HepG2 (cell line): Measurements from ENCODE around the gene NXN.
"Not testable (repeated sequence)": the region's sequence is repeated elsewhere in the genome, so short reads cannot be mapped to it uniquely, and the experiment has no call there.

Experiments used
- ATRX ChIP-seq: sonication (generic); formaldehyde crosslinking; IDR thresholded peaks from 2 replicates; pipeline ENCODE4 v1.4.0; 2020; ENCODE audit warnings: missing genetic modification reagents, borderline replicate concordance
- CREM ChIP-seq, 2 experiments: sonication (generic) in 1 of 2; formaldehyde crosslinking in 1 of 2; IDR thresholded peaks; 2 replicates each; pipeline versions ENCODE4 v1.4.0 to v1.6.1; 2016 to 2020; ENCODE audit warnings: antibody characterized with exemption in 1 of 2, mild to moderate bottlenecking in 1 of 2, missing genetic modification reagents in 1 of 2
- GFI1 ChIP-seq: sonication (generic); formaldehyde crosslinking; IDR thresholded peaks from 2 replicates; pipeline ENCODE4 v1.5.0; 2020; ENCODE audit warnings: missing genetic modification reagents, mild to moderate bottlenecking, borderline replicate concordance
- KLF16 ChIP-seq, 2 experiments: sonication (generic) in 1 of 2; formaldehyde crosslinking in 1 of 2; IDR thresholded peaks; 2 replicates each; pipeline versions ENCODE4 v1.6.1 to v1.8.0; 2016 to 2023; ENCODE audit warnings: missing genetic modification reagents in 2 of 2, missing compliant biosample characterization in 1 of 2
- PATZ1 ChIP-seq: sonication (generic); formaldehyde crosslinking; IDR thresholded peaks from 2 replicates; pipeline ENCODE4 v1.4.0; 2020; ENCODE audit warnings: missing genetic modification reagents
- POLR2AphosphoS5 ChIP-seq: IDR thresholded peaks from 2 replicates; pipeline ENCODE4 v1.6.1; 2012; ENCODE audit warnings: low read depth, low read length
- SRSF9 ChIP-seq: fragments of 200-400 bp; formaldehyde crosslinking; IDR thresholded peaks from 2 replicates; pipeline ENCODE4 v1.6.1; 2018; ENCODE audit warnings: borderline replicate concordance, mild to moderate bottlenecking, low read depth, low read length; ENCODE audit not compliant: insufficient read depth, poor library complexity, severe bottlenecking
- ZNF121 ChIP-seq: sonication (generic); formaldehyde crosslinking; IDR thresholded peaks from 2 replicates; pipeline ENCODE4 v1.5.0; 2020; ENCODE audit warnings: mild to moderate bottlenecking, missing genetic modification reagents
- ZNF563 ChIP-seq: sonication (generic); formaldehyde crosslinking; IDR thresholded peaks from 2 replicates; pipeline ENCODE4 v1.8.0; 2022; ENCODE audit warnings: mild to moderate bottlenecking, moderate library complexity, missing genetic modification reagents

DNA sequence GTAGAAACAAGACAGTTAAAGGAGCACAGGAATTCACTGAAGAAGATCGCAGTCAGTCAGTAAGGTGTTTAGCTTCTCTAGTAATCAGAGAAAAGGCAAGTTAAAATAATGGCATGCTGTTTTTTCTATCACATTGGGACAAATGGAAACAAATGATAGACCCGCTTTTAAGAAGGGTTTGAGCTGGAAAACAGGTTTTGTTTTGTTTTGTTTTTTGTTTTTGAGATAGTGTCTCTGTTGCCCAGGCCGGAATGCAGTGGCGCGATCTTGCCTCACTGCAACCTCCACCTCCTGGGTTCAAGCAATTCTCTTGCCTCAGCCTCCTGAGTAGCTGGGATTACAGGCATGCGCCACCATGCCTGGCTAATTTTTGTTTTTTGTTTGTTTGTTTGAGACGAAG lies 193.7 kb downstream of the NXN start:
- not testable (repeated sequence) for TF ChIP-seq CREM (IDR thresholded peaks at IDR 0.05); CREM (CRISPR knock-in tag; IDR thresholded peaks at IDR 0.05); ATRX; POLR2AphosphoS5; GFI1 (CRISPR knock-in tag); KLF16 (CRISPR knock-in tag; IDR thresholded peaks at IDR 0.05); ZNF563; PATZ1 (CRISPR knock-in tag); ZNF121; SRSF9
